A549 (cell line): ENCODE results near the gene GNPAT. TPM values are rescaled to one million over a fixed set of nuclear protein-coding genes. Genes with fewer than 3 reads are reported as not detected.

Experiments
- ATAC-seq, 2 experiments: fragments of 200-7000 bp in 1 of 2; fragments of >200 bp in 1 of 2; cut with Nextera tagmentation in 1 of 2; cut with Tn5 transposase in 1 of 2; 3 replicates each; pipeline versions ENCODE4 v1.8.0 to v1.9.1; 2018 to 2020; ENCODE audit warnings: mild to moderate bottlenecking in 1 of 2, moderate library complexity in 1 of 2
- CTCF ChIA-PET: fragments of 300-600 bp; sonication (Branson Sonifier 250); formaldehyde crosslinking; extraction: SDS; loops from one replicate; lab custom pipeline; 2021; ENCODE audit warnings: antibody characterized with exemption, inconsistent platforms; lab: Yijun Ruan, JAX
- POLR2A ChIA-PET: fragments of 350-600 bp; formaldehyde crosslinking; extraction: SDS; loops from one replicate; lab custom pipeline; 2021; ENCODE audit warnings: antibody characterized with exemption, inconsistent platforms; lab: Yijun Ruan, JAX
- DNase-seq, 2 experiments: peaks; one replicate each; pipeline versions ENCODE4 v3.0.0 to v3.0.0-alpha.2; 2011 to 2016; ENCODE audit warnings: low read depth in 1 of 2, low spot score in 1 of 2
- FAIRE-seq: peaks from 2 replicates; lab custom pipeline; 2011; peaks lifted over from hg19 to GRCh38; lab: Jason Lieb, UNC
- H3K27ac ChIP-seq, 2 experiments: fragments of >200 bp; sonication (Bioruptor Twin); formaldehyde crosslinking; 3 replicates each; pipeline ENCODE4 v1.5.1; 2016 to 2017
- H3K4me1 ChIP-seq: fragments of >200 bp; sonication (Bioruptor Twin); formaldehyde crosslinking; 3 replicates; pipeline ENCODE4 v1.6.1; 2016
- H3K4me2 ChIP-seq: fragments of >200 bp; sonication (Bioruptor Twin); formaldehyde crosslinking; 3 replicates; pipeline ENCODE4 v1.6.1; 2016
- H3K4me3 ChIP-seq: fragments of >200 bp; sonication (Bioruptor Twin); formaldehyde crosslinking; 3 replicates; pipeline ENCODE4 v1.5.1; 2016
- H3K9me3 ChIP-seq: fragments of >200 bp; sonication (Bioruptor Twin); formaldehyde crosslinking; 3 replicates; pipeline ENCODE4 v1.6.1; 2016
- BHLHE40 ChIP-seq: IDR thresholded peaks from 2 replicates; pipeline ENCODE4 v1.6.1; 2012; ENCODE audit warnings: low read depth, low read length, inconsistent platforms
- CEBPB ChIP-seq, 2 experiments: fragments of >200 bp in 1 of 2; sonication (Bioruptor Twin) in 1 of 2; formaldehyde crosslinking in 1 of 2; IDR thresholded peaks; 2 replicates each; pipeline ENCODE4 v1.6.1; 2012 to 2016
- CHD2 ChIP-seq: fragments of 150-350 bp; IDR thresholded peaks from 2 replicates; pipeline ENCODE4 v1.6.1; 2014; ENCODE audit warnings: low read length; ENCODE audit not compliant: partially characterized antibody
- EP300 ChIP-seq, 2 experiments: fragments of >200 bp; sonication (Bioruptor Twin); formaldehyde crosslinking; IDR thresholded peaks; 2 replicates in 1 of 2; 3 replicates in 1 of 2; pipeline ENCODE4 v1.6.1; 2016 to 2017
- FOSB ChIP-seq: fragments of 250-450 bp; sonication (Bioruptor Pico); IDR thresholded peaks from 2 replicates; pipeline ENCODE4 v1.5.0; 2020; ENCODE audit warnings: mild to moderate bottlenecking, moderate library complexity
- FOSL2 ChIP-seq, 2 experiments: fragments of 450-650 bp in 1 of 2; fragments of >200 bp in 1 of 2; sonication (Bioruptor Twin) in 1 of 2; formaldehyde crosslinking; IDR thresholded peaks; 2 replicates each; pipeline versions ENCODE4 v1.5.0 to v1.6.1; 2016 to 2020; ENCODE audit warnings: mild to moderate bottlenecking in 1 of 2, moderate library complexity in 1 of 2
- GATA3 ChIP-seq: IDR thresholded peaks from 2 replicates; pipeline ENCODE4 v1.6.1; 2012; ENCODE audit warnings: borderline replicate concordance
- HDAC2 ChIP-seq: fragments of 200-600 bp; sonication (generic); IDR thresholded peaks from 2 replicates; pipeline ENCODE4 v1.6.1; 2016
- HOXB5 ChIP-seq: fragments of 250-450 bp; sonication (Bioruptor Pico); IDR thresholded peaks from 2 replicates; pipeline ENCODE4 v1.5.0; 2020; ENCODE audit warnings: mild to moderate bottlenecking, moderate library complexity
- JUN ChIP-seq, 2 experiments: fragments of >200 bp; sonication (Bioruptor Twin); formaldehyde crosslinking; IDR thresholded peaks; 2 replicates in 1 of 2; 3 replicates in 1 of 2; pipeline ENCODE4 v1.6.1; 2016 to 2017
- KDM1A ChIP-seq: fragments of 200-600 bp; sonication (generic); IDR thresholded peaks from 2 replicates; pipeline ENCODE4 v1.6.1; 2016; ENCODE audit warnings: low read depth, mild to moderate bottlenecking
- KDM5A ChIP-seq: fragments of 200-600 bp; sonication (generic); IDR thresholded peaks from 2 replicates; pipeline ENCODE4 v1.6.1; 2016; ENCODE audit warnings: antibody characterized with exemption, mild to moderate bottlenecking
- MAFK ChIP-seq: fragments of 450-650 bp; IDR thresholded peaks from 2 replicates; pipeline ENCODE4 v1.6.1; 2014; ENCODE audit not compliant: partially characterized antibody
- NFE2L2 ChIP-seq: fragments of 150-350 bp; conservative IDR thresholded peaks from 2 replicates; pipeline ENCODE4 v1.6.1; 2014; ENCODE audit warnings: low read length
- POLR2A ChIP-seq: IDR thresholded peaks from 2 replicates; pipeline ENCODE4 v1.6.1; 2012; ENCODE audit warnings: mild to moderate bottlenecking, low read length
- POLR2AphosphoS2 ChIP-seq: conservative IDR thresholded peaks from 2 replicates; pipeline ENCODE4 v1.6.1; 2012; ENCODE audit warnings: low read length, improper control_type of control experiment, inconsistent platforms
- RAD21 ChIP-seq, 2 experiments: fragments of >200 bp in 1 of 2; sonication (Bioruptor Twin) in 1 of 2; formaldehyde crosslinking in 1 of 2; IDR thresholded peaks in 1 of 2; conservative IDR thresholded peaks in 1 of 2; 2 replicates in 1 of 2; 3 replicates in 1 of 2; pipeline ENCODE4 v1.6.1; 2012 to 2018; ENCODE audit warnings: inconsistent platforms in 1 of 2
- RARB ChIP-seq: fragments of 250-450 bp; sonication (Bioruptor Pico); IDR thresholded peaks from 2 replicates; pipeline ENCODE4 v1.8.0; 2021; ENCODE audit warnings: mild to moderate bottlenecking, moderate library complexity
- RNF2 ChIP-seq: fragments of 200-600 bp; sonication (generic); IDR thresholded peaks from 2 replicates; pipeline ENCODE4 v1.6.1; 2016; ENCODE audit warnings: low read depth, mild to moderate bottlenecking, antibody characterized with exemption, moderate library complexity, borderline replicate concordance
- SMC3 ChIP-seq: fragments of >200 bp; sonication (Bioruptor Twin); formaldehyde crosslinking; IDR thresholded peaks from 3 replicates; pipeline ENCODE4 v1.6.1; 2018; ENCODE audit warnings: inconsistent platforms
- TFCP2L1 ChIP-seq: fragments of 250-450 bp; sonication (Bioruptor Pico); IDR thresholded peaks from 2 replicates; pipeline ENCODE4 v1.5.0; 2021; ENCODE audit warnings: mild to moderate bottlenecking
- TP53 ChIP-seq: fragments of 250-450 bp; sonication (Bioruptor Pico); IDR thresholded peaks from 2 replicates; pipeline ENCODE4 v1.5.0; 2021; ENCODE audit warnings: mild to moderate bottlenecking, moderate library complexity
- ZNF302 ChIP-seq: fragments of 250-450 bp; sonication (Bioruptor Pico); IDR thresholded peaks from 2 replicates; pipeline ENCODE4 v1.9.0; 2021; ENCODE audit warnings: inconsistent platforms, mild to moderate bottlenecking, moderate library complexity
- WGBS: methylation state at CpG from one replicate; pipeline ENCODE4 v1.1.6; 2017; ENCODE audit errors: missing lambda C conversion rate; 5-methylcytosine and 5-hydroxymethylcytosine counted together
- polyA plus RNA-seq, 4 experiments: library from polyadenylated mRNA; depleted of rRNA in 3 of 4; stranded (reverse); fragments of >200 nt; fragmentation: RNase III in 1 of 4; extraction: RNeasy Plus Mini Kit Qiagen cat#74134 plus additional on column Dnase treatment in 1 of 4; gene quantifications; 2 replicates in 3 of 4; 3 replicates in 1 of 4; pipeline ENCODE4 v1.2.3, GENCODE V29; 2011 to 2017
- TF ChIP-seq, protein P1 (sequence below): fragments of 250-450 bp; sonication (Bioruptor Pico); IDR thresholded peaks from 2 replicates; pipeline ENCODE4 v1.5.0; 2020; ENCODE audit warnings: low read depth, mild to moderate bottlenecking, moderate library complexity
- TF ChIP-seq, protein P2 (sequence below): fragments of 200-600 bp; sonication (generic); IDR thresholded peaks from 2 replicates; pipeline ENCODE4 v1.6.1; 2016; ENCODE audit warnings: antibody characterized with exemption, mild to moderate bottlenecking, moderate library complexity
- TF ChIP-seq, protein P3 (sequence below): fragments of 250-450 bp; sonication (Bioruptor Pico); IDR thresholded peaks from 2 replicates; pipeline ENCODE4 v1.5.0; 2021; ENCODE audit warnings: mild to moderate bottlenecking, moderate library complexity, borderline replicate concordance

GNPAT gene
- polyA plus RNA-seq, 2 of the 4 experiments (the other 2 are of a cell fraction): 44.1 to 62.7 TPM

DNA sequence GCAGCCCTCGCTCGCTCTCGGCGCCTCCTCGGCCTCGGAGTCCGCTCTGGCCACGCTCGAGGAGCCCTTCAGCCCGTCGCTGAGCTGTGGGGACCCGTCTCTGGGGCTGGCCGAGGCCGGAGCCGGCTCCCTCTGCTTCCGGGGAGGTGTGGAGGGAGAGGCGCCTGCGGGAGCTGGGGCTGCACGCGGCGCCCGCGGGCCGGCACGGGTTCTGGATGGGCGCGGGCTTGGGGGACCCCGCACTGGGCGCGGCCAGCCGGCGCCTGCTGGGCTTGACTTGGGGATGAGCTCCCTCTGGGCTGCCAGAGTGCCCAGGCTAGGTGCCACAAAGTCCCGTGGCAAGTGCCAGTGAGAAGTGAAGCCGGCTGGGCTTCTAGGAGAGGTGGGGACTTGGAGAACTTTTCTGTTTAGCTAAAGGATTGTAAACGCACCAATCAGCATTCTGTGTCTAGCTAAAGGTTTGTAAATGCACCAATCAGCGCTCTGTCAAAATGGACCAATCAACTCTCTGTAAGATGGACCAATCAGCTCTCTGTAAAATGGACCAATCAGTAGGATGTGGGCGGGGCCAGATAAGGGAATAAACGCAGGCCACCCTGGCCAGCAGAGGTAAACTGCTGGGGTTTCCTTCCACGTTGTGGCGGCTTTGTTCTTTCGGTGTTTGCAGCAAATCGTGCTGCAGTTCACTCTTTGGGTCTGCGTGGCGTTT, 76.4 kb downstream of the GNPAT start:
- ChIA-PET POLR2A (no interaction called here), CTCF (interaction anchor here (0.8 to 2.3 kb wide), 5 partner anchors 14 to 281 kb away, joined by 3 to 11 read pairs (median 4); no protein-coding TSS in a partner anchor)
- FAIRE-seq: no peak
- WGBS: 87% methylated on average over 30 of the region's 44 CpGs
- no peak overlapping the region for H3K4me3 ChIP-seq
- no peaks in the 10 kb centered on the region for H3K9me3 ChIP-seq
- H3K4me2 ChIP-seq: no peak overlapping the region
- DNase-seq: no peak
- H3K4me1 ChIP-seq: no peaks in the 10 kb centered on the region
- no peak for TF ChIP-seq BHLHE40
- TF ChIP-seq, protein P1, sequence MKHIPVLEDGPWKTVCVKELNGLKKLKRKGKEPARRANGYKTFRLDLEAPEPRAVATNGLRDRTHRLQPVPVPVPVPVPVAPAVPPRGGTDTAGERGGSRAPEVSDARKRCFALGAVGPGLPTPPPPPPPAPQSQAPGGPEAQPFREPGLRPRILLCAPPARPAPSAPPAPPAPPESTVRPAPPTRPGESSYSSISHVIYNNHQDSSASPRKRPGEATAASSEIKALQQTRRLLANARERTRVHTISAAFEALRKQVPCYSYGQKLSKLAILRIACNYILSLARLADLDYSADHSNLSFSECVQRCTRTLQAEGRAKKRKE (CRISPR knock-in tag): no peak
- no peak for TF ChIP-seq HDAC2
- no peak for TF ChIP-seq NFE2L2
- TF ChIP-seq POLR2A: no peak
- no peak for TF ChIP-seq RAD21 (conservative IDR thresholded peaks at IDR 0.05 in 1 of 2, IDR thresholded peaks at IDR 0.05 in 1 of 2)
- TF ChIP-seq JUN (IDR thresholded peaks at IDR 0.05): no peak
- TF ChIP-seq ZNF302 (CRISPR knock-in tag): no peak
- no peak for TF ChIP-seq SMC3
- TF ChIP-seq EP300 (IDR thresholded peaks at IDR 0.05): no peak
- no peak for TF ChIP-seq MAFK
- no peak for TF ChIP-seq KDM1A
- no peak for TF ChIP-seq RARB (CRISPR knock-in tag)
- no peak for TF ChIP-seq HOXB5 (CRISPR knock-in tag)
- no peak for TF ChIP-seq CEBPB (IDR thresholded peaks at IDR 0.05)
- no peak for TF ChIP-seq FOSL2 (IDR thresholded peaks at IDR 0.05)
- no peak for TF ChIP-seq FOSL2 (CRISPR knock-in tag; IDR thresholded peaks at IDR 0.05)
- TF ChIP-seq GATA3: no peak
- TF ChIP-seq, protein P2, sequence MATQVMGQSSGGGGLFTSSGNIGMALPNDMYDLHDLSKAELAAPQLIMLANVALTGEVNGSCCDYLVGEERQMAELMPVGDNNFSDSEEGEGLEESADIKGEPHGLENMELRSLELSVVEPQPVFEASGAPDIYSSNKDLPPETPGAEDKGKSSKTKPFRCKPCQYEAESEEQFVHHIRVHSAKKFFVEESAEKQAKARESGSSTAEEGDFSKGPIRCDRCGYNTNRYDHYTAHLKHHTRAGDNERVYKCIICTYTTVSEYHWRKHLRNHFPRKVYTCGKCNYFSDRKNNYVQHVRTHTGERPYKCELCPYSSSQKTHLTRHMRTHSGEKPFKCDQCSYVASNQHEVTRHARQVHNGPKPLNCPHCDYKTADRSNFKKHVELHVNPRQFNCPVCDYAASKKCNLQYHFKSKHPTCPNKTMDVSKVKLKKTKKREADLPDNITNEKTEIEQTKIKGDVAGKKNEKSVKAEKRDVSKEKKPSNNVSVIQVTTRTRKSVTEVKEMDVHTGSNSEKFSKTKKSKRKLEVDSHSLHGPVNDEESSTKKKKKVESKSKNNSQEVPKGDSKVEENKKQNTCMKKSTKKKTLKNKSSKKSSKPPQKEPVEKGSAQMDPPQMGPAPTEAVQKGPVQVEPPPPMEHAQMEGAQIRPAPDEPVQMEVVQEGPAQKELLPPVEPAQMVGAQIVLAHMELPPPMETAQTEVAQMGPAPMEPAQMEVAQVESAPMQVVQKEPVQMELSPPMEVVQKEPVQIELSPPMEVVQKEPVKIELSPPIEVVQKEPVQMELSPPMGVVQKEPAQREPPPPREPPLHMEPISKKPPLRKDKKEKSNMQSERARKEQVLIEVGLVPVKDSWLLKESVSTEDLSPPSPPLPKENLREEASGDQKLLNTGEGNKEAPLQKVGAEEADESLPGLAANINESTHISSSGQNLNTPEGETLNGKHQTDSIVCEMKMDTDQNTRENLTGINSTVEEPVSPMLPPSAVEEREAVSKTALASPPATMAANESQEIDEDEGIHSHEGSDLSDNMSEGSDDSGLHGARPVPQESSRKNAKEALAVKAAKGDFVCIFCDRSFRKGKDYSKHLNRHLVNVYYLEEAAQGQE: no peak
- ATAC-seq: no peak
- no peak overlapping the region for H3K27ac ChIP-seq

DNA sequence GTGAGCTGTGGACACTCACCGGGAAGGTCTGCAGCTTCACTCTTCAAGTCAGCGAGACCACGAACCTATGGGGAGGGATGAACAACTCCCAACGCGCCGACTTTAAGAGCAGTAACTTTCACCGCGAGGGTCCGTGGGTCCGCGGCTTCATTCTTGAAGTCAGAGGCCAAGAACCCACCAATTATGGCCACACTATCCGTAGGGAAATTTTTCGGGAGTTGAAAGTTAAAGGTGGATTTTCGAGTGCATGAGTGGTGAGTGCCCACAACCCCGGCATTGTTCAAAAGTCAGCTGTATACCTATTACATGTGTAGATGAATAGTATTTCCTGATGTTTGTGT, 77.0 kb downstream of the GNPAT start:
- Histone ChIP-seq H3K4me1 (no peaks in the 10 kb centered on the region), H3K4me3 (no peak overlapping the region), H3K9me3 (no peaks in the 10 kb centered on the region), H3K4me2 (no peak overlapping the region), H3K27ac (no peak overlapping the region)
- CTCF ChIA-PET: interaction anchor here (1.1 to 1.4 kb wide), 3 partner anchors 15 to 280 kb away, joined by 3 to 4 read pairs (median 4); no protein-coding TSS in a partner anchor
- WGBS: 89% methylated on average over 15 of the region's 15 CpGs
- POLR2A ChIA-PET: no interaction called here
- ATAC-seq (no peak), DNase-seq (no peak), FAIRE-seq (no peak)
- no peak for TF ChIP-seq CEBPB (IDR thresholded peaks at IDR 0.05)
- no peak for TF ChIP-seq KDM5A
- TF ChIP-seq TFCP2L1 (CRISPR knock-in tag): no peak
- no peak for TF ChIP-seq KDM1A
- TF ChIP-seq HDAC2: no peak
- TF ChIP-seq POLR2A: no peak
- no peak for TF ChIP-seq CHD2
- no peak for TF ChIP-seq TP53 (CRISPR knock-in tag)
- TF ChIP-seq BHLHE40: no peak
- no peak for TF ChIP-seq FOSB (CRISPR knock-in tag)
- TF ChIP-seq, protein P3, sequence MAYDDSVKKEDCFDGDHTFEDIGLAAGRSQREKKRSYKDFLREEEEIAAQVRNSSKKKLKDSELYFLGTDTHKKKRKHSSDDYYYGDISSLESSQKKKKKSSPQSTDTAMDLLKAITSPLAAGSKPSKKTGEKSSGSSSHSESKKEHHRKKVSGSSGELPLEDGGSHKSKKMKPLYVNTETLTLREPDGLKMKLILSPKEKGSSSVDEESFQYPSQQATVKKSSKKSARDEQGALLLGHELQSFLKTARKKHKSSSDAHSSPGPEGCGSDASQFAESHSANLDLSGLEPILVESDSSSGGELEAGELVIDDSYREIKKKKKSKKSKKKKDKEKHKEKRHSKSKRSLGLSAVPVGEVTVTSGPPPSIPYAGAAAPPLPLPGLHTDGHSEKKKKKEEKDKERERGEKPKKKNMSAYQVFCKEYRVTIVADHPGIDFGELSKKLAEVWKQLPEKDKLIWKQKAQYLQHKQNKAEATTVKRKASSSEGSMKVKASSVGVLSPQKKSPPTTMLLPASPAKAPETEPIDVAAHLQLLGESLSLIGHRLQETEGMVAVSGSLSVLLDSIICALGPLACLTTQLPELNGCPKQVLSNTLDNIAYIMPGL (CRISPR knock-in tag): no peak
- no peak for TF ChIP-seq RNF2
- TF ChIP-seq POLR2AphosphoS2: no peak
